GM18502 (cell line): ENCODE data around the gene STPG2.
"Not testable (repeated sequence)": the region's sequence is repeated elsewhere in the genome, so short reads cannot be mapped to it uniquely, and the experiment has no call there.

Experiments used
- ATAC-seq: cut with Tn5 transposase; IDR thresholded peaks from one replicate; pipeline ENCODE4 v1.9.1; 2021; ENCODE audit warnings: mild to moderate bottlenecking; ENCODE audit not compliant: unreplicated experiment, poor library complexity

The STPG2 gene

GRCh38 chr4:97662133-97662532 lies 481.1 kb downstream of the STPG2 start:
- no peak for ATAC-seq

GRCh38 chr4:97656044-97656720 lies 487.1 kb downstream of the STPG2 start:
- no peak for ATAC-seq

- no peak for ATAC-seq
Measured at GRCh38 chr4:97653701-97654100, 489.6 kb downstream of the STPG2 start.

- ATAC-seq, result no peak
Measured at GRCh38 chr4:97646997-97647396, 496.3 kb downstream of the STPG2 start.

GRCh38 chr4:97645071-97645821 lies 498.0 kb downstream of the STPG2 start:
- no peak for ATAC-seq

GRCh38 chr4:97643179-97643578 lies 500.1 kb downstream of the STPG2 start:
- no peak for ATAC-seq

- no peak for ATAC-seq
Measured at GRCh38 chr4:97639961-97640360, 503.3 kb downstream of the STPG2 start.

GRCh38 chr4:97633831-97634230 lies 509.4 kb downstream of the STPG2 start:
- not testable (repeated sequence) for ATAC-seq

- ATAC-seq, result no peak
Measured at GRCh38 chr4:97627750-97628149, 515.5 kb downstream of the STPG2 start.

- ATAC-seq, result no peak
Measured at GRCh38 chr4:97624204-97624603, 519.1 kb downstream of the STPG2 start.

GRCh38 chr4:97605932-97606331 lies 537.3 kb downstream of the STPG2 start:
- no peak for ATAC-seq

GRCh38 chr4:97593248-97593647 lies 550.0 kb downstream of the STPG2 start:
- no peak for ATAC-seq

GRCh38 chr4:97590266-97590665 lies 553.0 kb downstream of the STPG2 start:
- ATAC-seq, result no peak

- ATAC-seq, result no peak
Measured at GRCh38 chr4:97589481-97590196, 553.6 kb downstream of the STPG2 start.

- no peak for ATAC-seq
Measured at GRCh38 chr4:97587912-97588311, 555.4 kb downstream of the STPG2 start.

GRCh38 chr4:97585274-97585673 lies 558.0 kb downstream of the STPG2 start:
- no peak for ATAC-seq

- ATAC-seq, result no peak
Measured at GRCh38 chr4:97582890-97583289, 560.4 kb downstream of the STPG2 start.

- no peak for ATAC-seq
Measured at GRCh38 chr4:97577004-97577403, 566.3 kb downstream of the STPG2 start.

GRCh38 chr4:97560009-97560408 lies 583.3 kb downstream of the STPG2 start:
- no peak for ATAC-seq

GRCh38 chr4:97558204-97558778 lies 585.0 kb downstream of the STPG2 start:
- no peak for ATAC-seq

GRCh38 chr4:97550637-97551036 lies 592.6 kb downstream of the STPG2 start:
- ATAC-seq, result not testable (repeated sequence)
